Activated naive CD4-positive, alpha-beta T cell treated with anti-CD3 and anti-CD28 coated beads, Interleukin-2, amount 50 U/mL, for 72 hours (primary cell): ENCODE results near the gene BCLAF1. TPM values are rescaled to one million over a fixed set of nuclear protein-coding genes. Genes with fewer than 3 reads are reported as not detected.

Source experiments
- ATAC-seq, 2 donors: fragments of 150-1000 bp; cut with Tn5 transposase; 2 replicates each; pipeline ENCODE4 v1.10.0; 2021; ENCODE audit warnings: mild to moderate bottlenecking in 2 of 2, moderate library complexity in 2 of 2
- DNase-seq, 2 donors: peaks; one replicate each; pipeline ENCODE4 v3.0.0; 2021 to 2022; ENCODE audit warnings: low spot score in 2 of 2
- H3K27ac Mint-ChIP-seq, 2 donors: one replicate each; pipeline ENCODE4 v1.8.0; 2022; ENCODE audit warnings: mild to moderate bottlenecking in 2 of 2, mixed read lengths in 2 of 2
- H3K36me3 Mint-ChIP-seq, 2 donors: one replicate each; pipeline ENCODE4 v1.8.0; 2022; ENCODE audit warnings: mixed read lengths in 2 of 2
- H3K9me3 Mint-ChIP-seq, 2 donors: one replicate each; pipeline ENCODE4 v1.8.0; 2022; ENCODE audit warnings: mixed read lengths in 2 of 2
- total RNA-seq, 2 donors: library from RNA; stranded (reverse); gene quantifications; one replicate each; pipeline ENCODE4 v1.2.3, GENCODE V29; 2022

The BCLAF1 gene
- total RNA-seq, 2 donors from 2014 or later = 101 to 159 TPM

- H3K9me3 Mint-ChIP-seq = no peaks in the 10 kb centered on the region
Observed at GRCh38 chr6:136274062-136274461, 15.6 kb downstream of the BCLAF1 start.

DNA sequence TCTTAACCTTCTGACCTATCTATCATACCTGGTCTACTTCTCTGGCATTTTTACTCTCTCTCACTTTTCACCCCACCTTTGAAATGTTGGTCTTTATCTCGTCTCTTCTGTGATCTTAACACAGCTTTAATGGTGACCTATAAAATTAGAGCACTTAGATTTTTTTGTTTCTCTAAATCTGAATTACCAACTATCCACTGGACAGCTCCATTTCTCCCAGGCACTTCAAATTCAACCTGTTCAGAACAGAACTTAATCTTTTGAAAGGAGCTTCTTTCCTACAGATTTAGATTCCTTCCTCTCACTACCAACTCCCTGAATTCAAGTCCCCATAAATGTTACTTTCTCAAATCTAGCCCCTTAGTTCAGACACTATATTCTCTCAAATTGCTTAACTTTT lies 24.5 kb downstream of the BCLAF1 start:
- ATAC-seq (no peak), DNase-seq (no peak)
- H3K9me3 Mint-ChIP-seq = no peaks in the 10 kb centered on the region
- no peak overlapping the region for H3K27ac Mint-ChIP-seq
- H3K36me3 Mint-ChIP-seq = peaks cover 29 to 60% of the 10 kb centered on the region in 2 donors

More at GRCh38 chr6:136274062-136274461, 15.6 kb downstream of the BCLAF1 start:
- no peak for ATAC-seq
- DNase-seq = no peak
- H3K36me3 Mint-ChIP-seq = peaks cover 22 to 60% of the 10 kb centered on the region in 2 donors
- peak overlapping the region in 1 of 2 donors; percentile 44 for H3K27ac Mint-ChIP-seq

DNA sequence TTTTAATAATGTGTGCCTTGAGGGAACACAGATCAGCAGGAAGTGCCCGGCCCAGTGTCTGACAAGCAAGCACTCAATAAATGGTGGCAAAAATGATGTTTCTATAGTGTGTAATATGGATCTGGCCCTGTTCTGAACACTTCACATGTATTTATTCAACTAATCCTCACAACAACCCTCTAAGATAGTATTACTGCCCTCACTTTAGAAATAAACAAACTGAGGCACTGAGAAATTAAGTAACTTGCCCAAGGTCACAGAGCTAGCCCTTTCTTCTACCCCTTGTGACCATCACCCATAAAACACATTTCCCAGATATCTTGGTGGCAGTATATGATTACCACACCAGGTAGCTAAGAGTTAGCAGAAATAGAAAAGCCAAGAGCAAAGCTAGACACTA lies 26.7 kb downstream of the BCLAF1 start:
- no peaks in the 10 kb centered on the region for H3K9me3 Mint-ChIP-seq

GRCh38 chr6:136254851-136255466 lies 34.7 kb downstream of the BCLAF1 start:
- Mint-ChIP-seq H3K27ac (no peak overlapping the region), H3K36me3 (peaks cover 3 to 21% of the 10 kb centered on the region in 2 donors)
- ATAC-seq = no peak

More for the DNA sequence above, 26.7 kb downstream of the BCLAF1 start:
- H3K36me3 Mint-ChIP-seq = peaks cover 25 to 54% of the 10 kb centered on the region in 2 donors
- DNase-seq (no peak), ATAC-seq (no peak)
- no peak overlapping the region for H3K27ac Mint-ChIP-seq

DNA sequence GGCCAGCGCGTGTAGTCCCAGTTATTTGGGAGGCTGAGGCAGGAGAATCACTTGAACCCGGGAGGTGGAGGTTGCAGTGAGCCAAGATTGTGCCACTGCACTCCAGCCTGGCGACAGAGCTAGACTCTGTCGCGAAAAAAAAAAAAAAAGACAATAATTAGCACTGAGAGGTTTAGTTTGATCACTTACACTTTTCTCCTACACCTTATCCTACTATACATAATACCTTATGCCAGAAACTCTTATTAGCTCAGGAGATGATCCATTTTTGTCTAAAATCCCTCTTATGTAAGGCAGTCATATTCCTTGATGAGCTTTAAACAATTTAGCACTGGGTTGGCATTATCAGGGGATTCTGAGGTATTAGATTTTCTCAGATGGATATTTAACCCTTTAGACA lies 35.9 kb downstream of the BCLAF1 start:
- DNase-seq (no peak), ATAC-seq (no peak)
- H3K27ac Mint-ChIP-seq = no peak overlapping the region
- H3K9me3 Mint-ChIP-seq = no peaks in the 10 kb centered on the region
- H3K36me3 Mint-ChIP-seq = peaks cover 15 to 23% of the 10 kb centered on the region in 2 donors

More at GRCh38 chr6:136254851-136255466, 34.7 kb downstream of the BCLAF1 start:
- DNase-seq = no peak
- H3K9me3 Mint-ChIP-seq = no peaks in the 10 kb centered on the region

DNA sequence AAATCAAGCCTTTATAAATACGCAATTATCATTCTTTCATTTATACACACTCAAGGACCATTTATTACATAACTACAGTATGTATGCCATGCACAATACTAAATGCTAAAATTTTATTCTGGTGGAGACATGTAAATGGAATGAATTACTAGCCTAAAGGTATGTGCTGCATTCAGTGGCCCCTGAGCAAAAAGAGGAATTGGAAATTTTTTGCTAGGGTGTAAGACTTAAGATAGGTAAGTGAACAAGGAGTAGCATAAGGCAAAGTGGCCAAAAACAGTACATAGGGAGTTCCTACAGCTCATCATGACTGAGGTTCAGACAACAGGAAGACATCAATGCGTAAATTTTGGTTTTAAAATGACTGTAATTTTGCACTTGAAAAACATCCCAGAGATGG lies 37.2 kb downstream of the BCLAF1 start:
- peaks cover 25 to 30% of the 10 kb centered on the region in 2 donors for H3K36me3 Mint-ChIP-seq
- peak overlapping the region in 1 of 2 donors; percentile 82 for H3K27ac Mint-ChIP-seq

GRCh38 chr6:136251394-136251793 lies 38.3 kb downstream of the BCLAF1 start:
- peak overlapping the region; percentile 95 to 99 for H3K27ac Mint-ChIP-seq
- H3K36me3 Mint-ChIP-seq = peaks cover 36 to 40% of the 10 kb centered on the region in 2 donors
- DNase-seq (no peak), ATAC-seq (no peak)
- H3K9me3 Mint-ChIP-seq = no peaks in the 10 kb centered on the region

More for the DNA sequence above, 37.2 kb downstream of the BCLAF1 start:
- DNase-seq (no peak), ATAC-seq (no peak)
- H3K9me3 Mint-ChIP-seq = no peaks in the 10 kb centered on the region

DNA sequence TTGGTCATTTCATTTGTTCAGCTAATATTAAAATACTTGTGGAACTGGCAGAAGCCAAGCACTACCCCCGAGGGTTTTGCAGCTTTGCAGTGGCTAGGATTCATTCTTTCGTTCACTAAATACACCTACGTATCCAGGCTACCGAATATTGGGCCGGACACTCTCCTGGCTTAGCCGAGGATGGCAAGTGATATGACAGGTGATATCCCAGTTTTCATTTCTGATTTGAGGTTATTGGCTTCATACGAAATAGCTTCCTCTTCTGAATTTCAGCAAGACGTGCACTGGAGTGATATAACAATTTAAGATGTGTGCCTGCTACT lies 39.0 kb downstream of the BCLAF1 start:
- DNase-seq (no peak), ATAC-seq (peak; percentile 13 to 19)
- Mint-ChIP-seq H3K36me3 (peaks cover 38 to 44% of the 10 kb centered on the region in 2 donors), H3K27ac (peak overlapping the region; percentile 95 to 99), H3K9me3 (no peaks in the 10 kb centered on the region)

DNA sequence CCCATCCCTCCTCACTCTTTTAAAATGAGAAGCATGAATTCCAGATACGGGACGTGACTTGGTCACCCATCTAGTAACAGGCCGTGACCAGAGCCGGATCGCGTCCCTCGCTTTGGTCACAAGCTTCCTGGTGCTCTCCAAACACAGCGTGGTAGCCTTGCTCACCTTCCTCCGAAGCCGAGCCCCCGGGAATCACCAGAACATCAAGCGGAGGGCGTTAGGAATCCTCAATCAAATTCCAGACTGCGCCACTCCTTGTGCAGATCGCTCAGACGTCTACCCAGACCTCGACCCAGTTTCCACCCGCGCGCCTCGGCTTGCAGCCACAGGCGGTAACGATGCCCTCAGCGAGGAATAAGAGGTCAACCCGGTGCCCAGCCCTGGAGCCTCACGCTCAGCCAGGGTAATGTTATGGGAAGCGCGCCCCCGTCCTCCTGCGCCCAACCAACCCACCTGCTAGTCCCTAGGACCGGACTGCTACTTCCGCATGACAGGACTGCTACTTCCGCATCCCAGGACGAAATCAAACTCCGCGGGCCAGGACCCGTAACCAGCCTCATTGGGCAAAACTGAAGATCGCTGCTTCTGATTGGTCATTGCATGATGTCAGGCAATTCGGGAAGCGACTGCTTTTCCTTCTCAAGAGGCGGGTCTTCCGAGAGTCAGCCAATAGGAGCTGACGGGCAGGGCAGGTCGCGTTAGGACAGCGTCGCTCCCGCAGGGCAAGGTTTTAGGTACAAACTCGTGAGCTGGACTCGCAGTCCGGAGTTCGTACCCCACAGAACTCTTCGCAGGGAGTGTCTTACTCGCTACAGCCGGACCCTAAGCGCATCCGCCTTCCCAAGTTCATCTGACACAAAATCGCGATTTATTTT lies 39.6 kb downstream of the BCLAF1 start, which contains the start of gene MTFR2:
MTFR2 (minus strand) TSS at position 501 of the 875 bp plus-strand sequence. CDS start 1,212 bp downstream, outside the sequence.
- Mint-ChIP-seq H3K27ac (peak within 1 kb of the TSS; percentile 95 to 99), H3K36me3 (peaks cover 38 to 44% of the 10 kb centered on the region in 2 donors), H3K9me3 (no peaks in the 10 kb centered on the region)
- ATAC-seq (peak; percentile 94 to 97), DNase-seq (peak; percentile 87 to 95)

GRCh38 chr6:136249336-136249735 lies 40.3 kb downstream of the BCLAF1 start:
- H3K9me3 Mint-ChIP-seq = no peaks in the 10 kb centered on the region
- ATAC-seq (peak in 1 of 2 donors; percentile 1), DNase-seq (no peak)
- peaks cover 42 to 47% of the 10 kb centered on the region in 2 donors for H3K36me3 Mint-ChIP-seq
- H3K27ac Mint-ChIP-seq = peak overlapping the region; percentile 95 to 99

- ATAC-seq = no peak
- no peak for DNase-seq
- Mint-ChIP-seq H3K36me3 (peaks cover 32 to 61% of the 10 kb centered on the region in 2 donors), H3K27ac (no peak overlapping the region), H3K9me3 (no peaks in the 10 kb centered on the region)
Observed at GRCh38 chr6:136244061-136244616, 45.5 kb downstream of the BCLAF1 start.

- DNase-seq = no peak
- ATAC-seq = no peak
- Mint-ChIP-seq H3K27ac (no peak overlapping the region), H3K36me3 (peaks cover 20 to 61% of the 10 kb centered on the region in 2 donors), H3K9me3 (no peaks in the 10 kb centered on the region)
Observed at GRCh38 chr6:136236466-136237293, 53.0 kb downstream of the BCLAF1 start.

DNA sequence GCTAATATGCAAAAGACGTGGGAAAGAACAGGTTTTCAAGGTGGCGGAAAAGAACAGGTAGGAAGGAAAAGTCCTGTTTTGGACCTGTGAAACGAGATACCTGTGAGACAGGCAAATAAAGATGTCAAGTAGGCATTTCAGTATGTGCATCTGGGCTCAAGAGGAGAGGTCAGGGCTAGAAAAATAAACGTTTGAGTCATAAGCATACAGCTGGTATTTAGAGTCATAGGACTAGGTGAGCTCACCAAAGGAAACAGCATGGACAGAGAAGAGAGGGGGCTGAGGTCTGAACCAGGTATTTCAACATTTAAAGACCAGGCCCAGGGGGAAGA lies 54.4 kb downstream of the BCLAF1 start:
- Mint-ChIP-seq H3K9me3 (no peaks in the 10 kb centered on the region), H3K27ac (no peak overlapping the region), H3K36me3 (peaks cover 20 to 56% of the 10 kb centered on the region in 2 donors)
- DNase-seq (no peak), ATAC-seq (no peak)

DNA sequence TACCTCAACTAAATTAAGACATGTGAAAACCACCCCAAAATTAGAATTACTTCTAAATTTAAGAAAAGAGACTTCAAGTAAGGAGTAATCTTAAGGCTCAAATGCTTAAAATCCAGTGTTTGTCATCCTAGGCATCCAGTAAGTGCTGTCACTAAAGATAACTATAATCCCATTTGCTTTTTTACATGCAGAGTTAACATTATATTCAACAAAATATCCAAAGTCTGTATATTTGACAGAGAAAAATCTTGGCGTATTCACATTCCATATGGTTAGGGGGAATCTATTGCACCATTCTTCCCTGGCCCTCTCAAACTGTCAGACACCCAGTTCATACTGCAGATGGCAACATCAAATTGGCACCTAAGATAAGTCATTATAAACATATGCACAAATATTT lies 56.9 kb downstream of the BCLAF1 start:
- H3K27ac Mint-ChIP-seq = no peak overlapping the region
- DNase-seq (no peak), ATAC-seq (no peak)
- H3K36me3 Mint-ChIP-seq = peaks cover 20 to 39% of the 10 kb centered on the region in 2 donors
- H3K9me3 Mint-ChIP-seq = no peaks in the 10 kb centered on the region

DNA sequence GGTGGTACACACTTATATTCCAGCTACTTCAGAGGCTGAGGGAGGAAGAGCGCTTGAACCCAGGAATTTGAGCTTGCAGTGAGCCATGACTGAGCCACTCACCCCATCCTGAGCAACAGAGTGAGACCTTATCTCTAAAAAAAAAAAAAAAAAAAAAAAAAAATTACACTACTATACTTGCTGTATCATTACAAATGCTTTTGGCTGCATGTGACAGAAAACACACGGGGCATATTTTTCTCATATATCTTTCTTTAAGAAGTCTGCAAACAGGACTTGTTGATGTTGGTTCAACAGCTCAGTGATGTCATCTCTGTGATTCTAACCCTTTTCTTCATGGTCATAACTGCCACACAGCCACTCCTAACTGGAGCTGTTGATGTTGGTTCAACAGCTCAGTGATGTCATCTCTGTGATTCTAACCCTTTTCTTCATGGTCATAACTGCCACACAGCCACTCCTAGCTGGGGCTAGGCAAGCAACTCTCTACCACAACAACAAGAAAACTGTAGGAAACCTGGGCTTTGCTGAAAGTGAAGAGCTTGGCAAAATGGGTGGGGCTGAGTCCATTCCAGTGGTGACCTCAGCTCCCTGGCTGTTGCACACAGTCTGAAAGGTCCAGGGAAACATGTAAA lies 59.3 kb downstream of the BCLAF1 start:
- ATAC-seq = no peak
- DNase-seq = no peak
- H3K9me3 Mint-ChIP-seq = no peaks in the 10 kb centered on the region
- H3K27ac Mint-ChIP-seq = no peak overlapping the region
- peaks cover 4 to 15% of the 10 kb centered on the region in 2 donors for H3K36me3 Mint-ChIP-seq

- DNase-seq = no peak
- no peak for ATAC-seq
- peaks cover 5% of the 10 kb centered on the region in 2 donors for H3K9me3 Mint-ChIP-seq
Observed at GRCh38 chr6:136228814-136229213, 60.8 kb downstream of the BCLAF1 start.

More at GRCh38 chr6:136228814-136229213, 60.8 kb downstream of the BCLAF1 start:
- Mint-ChIP-seq H3K27ac (no peak overlapping the region), H3K36me3 (peaks cover 0 to 3% of the 10 kb centered on the region in 2 donors)
